HCT116 (cell line): ENCODE measurements around the gene ZNF182. TPM values are rescaled to one million over a fixed set of nuclear protein-coding genes. Genes with fewer than 3 reads are reported as not detected.

Source experiments
- ATAC-seq: fragments of 200-7000 bp; cut with Tn5 transposase; 2 replicates; pipeline ENCODE4 v1.9.1; 2020; ENCODE audit warnings: mild to moderate bottlenecking, moderate library complexity
- BruUV-seq: library from RNA; stranded (reverse); fragments of 400-500 nt; replicated peaks from 2 replicates; lab custom pipeline; 2021; lab: Mats Ljungman, UMichigan
- CTCF ChIA-PET: fragments of 300-600 bp; sonication (Branson Sonifier 250); formaldehyde crosslinking; loops from one replicate; lab custom pipeline; 2021; ENCODE audit warnings: antibody characterized with exemption; lab: Charles Lee
- POLR2A ChIA-PET: fragments of 300-600, 350-600 bp; sonication (Branson Sonifier 250); formaldehyde crosslinking; loops from one replicate; lab custom pipeline; 2021; ENCODE audit warnings: antibody characterized with exemption; lab: Charles Lee
- RAD21 ChIA-PET, 2 experiments: fragments of 300-600 bp; sonication (Branson Sonifier 250); formaldehyde crosslinking; loops; one replicate each; lab custom pipeline; 2023; ENCODE audit warnings: low total read pairs in 2 of 2; ENCODE audit not compliant: uncharacterized antibody in 2 of 2, unreplicated experiment in 2 of 2, low non-redundant PET in 1 of 2; lab: Charles Lee
- DNase-seq: peaks from one replicate; pipeline ENCODE4 v3.0.0-alpha.2; 2010; ENCODE audit warnings: low read depth, low spot score
- H2AFZ ChIP-seq: fragments of 200-600 bp; shearing (Covaris generic), sonication (generic); 2 replicates; pipeline ENCODE4 v1.6.1; 2017; ENCODE audit warnings: low read depth, mixed run types, mixed read lengths, antibody characterized with exemption, low read length; ENCODE audit not compliant: poor library complexity, severe bottlenecking
- H3K27ac ChIP-seq: 2 replicates; pipeline ENCODE4 v1.5.1; 2012; ENCODE audit warnings: low read depth, low read length
- H3K27me3 ChIP-seq: fragments of 200-600 bp; sonication (generic); 2 replicates; pipeline ENCODE4 v1.6.1; 2016; ENCODE audit warnings: mixed run types, low read length, mixed read lengths; ENCODE audit not compliant: insufficient read depth
- H3K36me3 ChIP-seq, 2 experiments: fragments of 200-500 bp in 1 of 2; fragments of 200-600 bp in 1 of 2; sonication (Bioruptor generic) in 1 of 2; sonication (generic) in 1 of 2; 2 replicates each; pipeline versions ENCODE4 v1.5.1 to v1.6.1; 2014 to 2016; ENCODE audit warnings: low read length in 2 of 2, inconsistent platforms in 1 of 2, mixed read lengths in 1 of 2, mixed run types in 1 of 2; ENCODE audit not compliant: insufficient read depth in 2 of 2, control insufficient read depth in 1 of 2
- H3K4me1 ChIP-seq, 2 experiments: fragments of 200-600 bp in 1 of 2; sonication (generic) in 1 of 2; 2 replicates each; pipeline versions ENCODE4 v1.5.1 to v1.6.1; 2012 to 2017; ENCODE audit warnings: low read length in 2 of 2, inconsistent platforms in 1 of 2, mild to moderate bottlenecking in 1 of 2, mixed read lengths in 1 of 2, mixed run types in 1 of 2, moderate library complexity in 1 of 2; ENCODE audit not compliant: insufficient read depth in 2 of 2, control insufficient read depth in 1 of 2
- H3K4me2 ChIP-seq: fragments of 200-600 bp; sonication (generic); 2 replicates; pipeline ENCODE4 v1.6.1; 2017; ENCODE audit warnings: mixed run types, low read length, mixed read lengths
- H3K4me3 ChIP-seq, 2 experiments: fragments of 200-600 bp in 1 of 2; sonication (generic) in 1 of 2; replicated peaks in 1 of 2; 2 replicates each; pipeline ENCODE4 v1.5.1; 2011 to 2016; ENCODE audit warnings: low read length in 2 of 2, control low read depth in 1 of 2, low read depth in 1 of 2, mild to moderate bottlenecking in 1 of 2, mixed read lengths in 1 of 2, mixed run types in 1 of 2
- H3K79me2 ChIP-seq: fragments of 200-600 bp; sonication (generic); 2 replicates; pipeline ENCODE4 v1.6.1; 2017; ENCODE audit warnings: mild to moderate bottlenecking, mixed run types, low read length, moderate library complexity, mixed read lengths; ENCODE audit not compliant: insufficient read depth
- H3K9ac ChIP-seq: fragments of 200-600 bp; sonication (generic); 2 replicates; pipeline ENCODE4 v1.6.1; 2016; ENCODE audit warnings: low read length, mixed read lengths
- H3K9me2 ChIP-seq: fragments of 200-600 bp; sonication (generic), shearing (Covaris generic); 2 replicates; pipeline ENCODE4 v1.6.1; 2017; ENCODE audit warnings: mixed run types, mild to moderate bottlenecking, moderate library complexity; ENCODE audit not compliant: insufficient read depth
- H3K9me3 ChIP-seq, 2 experiments: fragments of 200-500 bp in 1 of 2; fragments of 200-600 bp in 1 of 2; sonication (Bioruptor generic) in 1 of 2; sonication (generic) in 1 of 2; 2 replicates each; pipeline ENCODE4 v1.6.1; 2014 to 2017; ENCODE audit warnings: low read length in 2 of 2, mixed read lengths in 2 of 2, inconsistent platforms in 1 of 2, low read depth in 1 of 2, mild to moderate bottlenecking in 1 of 2, mixed run types in 1 of 2, moderate library complexity in 1 of 2; ENCODE audit not compliant: control insufficient read depth in 1 of 2, insufficient read depth in 1 of 2
- H4K20me1 ChIP-seq: fragments of 200-600 bp; sonication (generic), shearing (Covaris generic); 2 replicates; pipeline ENCODE4 v1.6.1; 2017; ENCODE audit warnings: mixed run types, mild to moderate bottlenecking, moderate library complexity; ENCODE audit not compliant: insufficient read depth
- CBX3 ChIP-seq: IDR thresholded peaks from 2 replicates; pipeline ENCODE4 v1.6.1; 2012; ENCODE audit warnings: low read depth
- EGR1 ChIP-seq: IDR thresholded peaks from 2 replicates; pipeline ENCODE4 v1.6.1; 2012; ENCODE audit warnings: low read depth
- ELF1 ChIP-seq: IDR thresholded peaks from 2 replicates; pipeline ENCODE4 v1.6.1; 2012; ENCODE audit warnings: low read depth, borderline replicate concordance
- EZH2 ChIP-seq: fragments of 200-600 bp; sonication (generic); IDR thresholded peaks from 2 replicates; pipeline ENCODE4 v1.6.1; 2017; ENCODE audit warnings: antibody characterized with exemption, mixed run types
- EZH2phosphoT487 ChIP-seq: fragments of 200-600 bp; IDR thresholded peaks from 2 replicates; pipeline ENCODE4 v1.6.1; 2018; ENCODE audit warnings: antibody characterized with exemption, borderline replicate concordance
- FOSL1 ChIP-seq: IDR thresholded peaks from 2 replicates; pipeline ENCODE4 v1.6.1; 2012; ENCODE audit warnings: low read depth
- JUND ChIP-seq: IDR thresholded peaks from 2 replicates; pipeline ENCODE4 v1.6.1; 2012
- POLR2A ChIP-seq: IDR thresholded peaks from 2 replicates; pipeline ENCODE4 v1.7.0; 2011; ENCODE audit warnings: borderline replicate concordance; ENCODE audit not compliant: insufficient read depth, insufficient read length; ENCODE audit errors: extremely low read depth
- POLR2AphosphoS5 ChIP-seq: IDR thresholded peaks from 2 replicates; pipeline ENCODE4 v1.6.1; 2011; ENCODE audit warnings: mild to moderate bottlenecking, low read depth, low read length, moderate library complexity
- RAD21 ChIP-seq: IDR thresholded peaks from 2 replicates; pipeline ENCODE4 v1.6.1; 2012; ENCODE audit warnings: low read depth, mild to moderate bottlenecking
- SIN3A ChIP-seq: IDR thresholded peaks from 2 replicates; pipeline ENCODE4 v1.6.1; 2012; ENCODE audit warnings: low read depth
- SP1 ChIP-seq: IDR thresholded peaks from 2 replicates; pipeline ENCODE4 v1.6.1; 2012; ENCODE audit warnings: low read depth
- SRF ChIP-seq: IDR thresholded peaks from 2 replicates; pipeline ENCODE4 v1.6.1; 2012; ENCODE audit warnings: low read depth
- TCF7L2 ChIP-seq: IDR thresholded peaks from 2 replicates; pipeline ENCODE4 v1.7.0; 2011; ENCODE audit warnings: borderline replicate concordance, inconsistent platforms; ENCODE audit not compliant: insufficient read depth, insufficient read length; ENCODE audit errors: extremely low read depth
- ZFX ChIP-seq: fragments of 450-650 bp; IDR thresholded peaks from 2 replicates; pipeline ENCODE4 v1.6.1; 2017
- ZNF274 ChIP-seq: fragments of 200-500 bp; sonication (Bioruptor generic); IDR thresholded peaks from 2 replicates; pipeline ENCODE4 v1.6.1; 2014; ENCODE audit warnings: mild to moderate bottlenecking, low read depth, low read length, inconsistent platforms
- intact Hi-C: fragments of 100-400 bp; cut with micrococcal nuclease; formaldehyde crosslinking; loops from 2 replicates; pipeline ENCODE4 v1.10.0; 2022
- total RNA-seq: library from RNA; stranded (reverse); gene quantifications from one replicate; pipeline ENCODE4 v1.2.1, GENCODE V29; 2021; ENCODE audit not compliant: unreplicated experiment
- TF ChIP-seq, protein P1 (sequence below): IDR thresholded peaks from 2 replicates; pipeline ENCODE4 v1.6.1; 2012
- TF ChIP-seq, protein P2 (sequence below): IDR thresholded peaks from 2 replicates; pipeline ENCODE4 v1.6.1; 2012
- TF ChIP-seq, protein P3 (sequence below): IDR thresholded peaks from 2 replicates; pipeline ENCODE4 v1.6.1; 2011; ENCODE audit warnings: mild to moderate bottlenecking, low read length, moderate library complexity; ENCODE audit not compliant: insufficient replicate concordance; ENCODE audit errors: extremely low read depth

ZNF182 gene
- total RNA-seq, 1 experiment from 2014 or later = 5.1 TPM

DNA sequence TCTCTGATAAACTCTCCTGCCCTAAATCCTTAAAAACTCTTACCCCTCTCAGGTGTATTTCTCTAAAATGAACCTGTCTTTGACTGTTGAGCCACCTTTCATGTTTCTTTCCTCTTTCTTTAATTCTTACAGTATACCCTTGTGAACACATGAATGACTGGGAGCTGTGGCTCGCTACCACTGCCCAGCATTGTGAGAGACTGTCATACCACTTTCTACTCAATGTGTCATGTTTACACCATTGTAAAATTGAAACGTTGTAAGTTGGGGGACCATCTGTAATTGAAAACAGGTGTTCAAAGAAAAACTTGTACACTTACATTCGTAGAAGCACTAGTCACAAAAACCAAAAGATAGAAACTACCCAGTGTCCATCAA lies 66.9 kb downstream of the ZNF182 start:
- Histone ChIP-seq H3K4me1 (no peaks in the 10 kb centered on the region), H3K4me3 (no peak overlapping the region), H3K9me3 (no peaks in the 10 kb centered on the region), H3K9ac (no peak overlapping the region), H3K9me2 (no peaks in the 10 kb centered on the region), H4K20me1 (no peaks in the 10 kb centered on the region), H3K79me2 (no peaks in the 10 kb centered on the region), H3K27ac (no peak overlapping the region), H3K4me2 (no peak overlapping the region), H2AFZ (no peak overlapping the region), H3K27me3 (no peaks in the 10 kb centered on the region), H3K36me3 (no peaks in the 10 kb centered on the region)
- ChIA-PET POLR2A (no interaction called here), RAD21 (no interaction called here), CTCF (no interaction called here)
- TF ChIP-seq TCF7L2 (no peak), EGR1 (no peak), SP1 (no peak), ELF1 (no peak), RAD21 (no peak), EZH2phosphoT487 (no peak), EZH2 (no peak), CBX3 (no peak), SRF (no peak), FOSL1 (no peak), SIN3A (no peak), POLR2AphosphoS5 (no peak), ZFX (no peak), ZNF274 (no peak), POLR2A (no peak), JUND (no peak)
- TF ChIP-seq, protein P1, sequence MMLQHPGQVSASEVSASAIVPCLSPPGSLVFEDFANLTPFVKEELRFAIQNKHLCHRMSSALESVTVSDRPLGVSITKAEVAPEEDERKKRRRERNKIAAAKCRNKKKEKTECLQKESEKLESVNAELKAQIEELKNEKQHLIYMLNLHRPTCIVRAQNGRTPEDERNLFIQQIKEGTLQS = no peak
- TF ChIP-seq, protein P2, sequence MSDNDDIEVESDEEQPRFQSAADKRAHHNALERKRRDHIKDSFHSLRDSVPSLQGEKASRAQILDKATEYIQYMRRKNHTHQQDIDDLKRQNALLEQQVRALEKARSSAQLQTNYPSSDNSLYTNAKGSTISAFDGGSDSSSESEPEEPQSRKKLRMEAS = no peak
- TF ChIP-seq, protein P3, sequence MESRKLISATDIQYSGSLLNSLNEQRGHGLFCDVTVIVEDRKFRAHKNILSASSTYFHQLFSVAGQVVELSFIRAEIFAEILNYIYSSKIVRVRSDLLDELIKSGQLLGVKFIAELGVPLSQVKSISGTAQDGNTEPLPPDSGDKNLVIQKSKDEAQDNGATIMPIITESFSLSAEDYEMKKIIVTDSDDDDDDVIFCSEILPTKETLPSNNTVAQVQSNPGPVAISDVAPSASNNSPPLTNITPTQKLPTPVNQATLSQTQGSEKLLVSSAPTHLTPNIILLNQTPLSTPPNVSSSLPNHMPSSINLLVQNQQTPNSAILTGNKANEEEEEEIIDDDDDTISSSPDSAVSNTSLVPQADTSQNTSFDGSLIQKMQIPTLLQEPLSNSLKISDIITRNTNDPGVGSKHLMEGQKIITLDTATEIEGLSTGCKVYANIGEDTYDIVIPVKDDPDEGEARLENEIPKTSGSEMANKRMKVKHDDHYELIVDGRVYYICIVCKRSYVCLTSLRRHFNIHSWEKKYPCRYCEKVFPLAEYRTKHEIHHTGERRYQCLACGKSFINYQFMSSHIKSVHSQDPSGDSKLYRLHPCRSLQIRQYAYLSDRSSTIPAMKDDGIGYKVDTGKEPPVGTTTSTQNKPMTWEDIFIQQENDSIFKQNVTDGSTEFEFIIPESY = no peak
- DNase-seq (no peak), ATAC-seq (no peak)
- intact Hi-C loops = no loop called here
- BruUV-seq = no TSS peak
